Neural progenitor cell (in vitro differentiated cells): ENCODE results near the gene ANKS1B. TPM values are rescaled to one million over a fixed set of nuclear protein-coding genes. Genes with fewer than 3 reads are reported as not detected.

Experiments
- DNase-seq: peaks from one replicate; pipeline ENCODE4 v3.0.0-alpha.2; 2016; ENCODE audit warnings: low spot score
- H2AFZ ChIP-seq: fragments of 200-600 bp; sonication (generic); replicated peaks from 2 replicates; pipeline ENCODE4 v1.6.1; 2016; ENCODE audit warnings: antibody characterized with exemption
- H3F3A ChIP-seq: fragments of 200-600 bp; sonication (generic); 2 replicates; pipeline ENCODE4 v1.6.1; 2016; ENCODE audit warnings: antibody characterized with exemption, low read depth
- H3K27ac ChIP-seq: fragments of 200-600 bp; sonication (generic); 2 replicates; pipeline ENCODE4 v1.5.1; 2016; ENCODE audit warnings: mild to moderate bottlenecking
- H3K27me3 ChIP-seq: fragments of 200-600 bp; sonication (generic); 2 replicates; pipeline ENCODE4 v1.6.1; 2016; ENCODE audit warnings: mild to moderate bottlenecking, moderate library complexity
- H3K36me3 ChIP-seq: fragments of 200-600 bp; sonication (generic); 2 replicates; pipeline ENCODE4 v1.5.1; 2016
- H3K4me1 ChIP-seq: fragments of 200-600 bp; sonication (generic); 2 replicates; pipeline ENCODE4 v1.6.1; 2016; ENCODE audit warnings: mixed run types
- H3K4me2 ChIP-seq: fragments of 200-600 bp; sonication (generic); 2 replicates; pipeline ENCODE4 v1.6.1; 2016
- H3K4me3 ChIP-seq: fragments of 200-600 bp; sonication (generic); 2 replicates; pipeline ENCODE4 v1.5.1; 2016
- H3K79me2 ChIP-seq: fragments of 200-600 bp; sonication (generic); 2 replicates; pipeline ENCODE4 v1.6.1; 2016; ENCODE audit warnings: low read depth
- H3K9ac ChIP-seq: fragments of 200-600 bp; sonication (generic); 2 replicates; pipeline ENCODE4 v1.6.1; 2016
- H3K9me3 ChIP-seq: fragments of 200-600 bp; sonication (generic); 2 replicates; pipeline ENCODE4 v1.5.1; 2016; ENCODE audit warnings: low read depth
- H4K20me1 ChIP-seq: fragments of 200-600 bp; sonication (generic); 2 replicates; pipeline ENCODE4 v1.6.1; 2016; ENCODE audit warnings: low read depth
- H3K27ac Mint-ChIP-seq: 3 replicates; pipeline ENCODE4 v1.8.0; 2021; ENCODE audit warnings: mixed read lengths
- H3K27me3 Mint-ChIP-seq: 2 replicates; pipeline ENCODE4 v1.8.0; 2022; ENCODE audit warnings: low read depth, mild to moderate bottlenecking, inconsistent platforms, moderate library complexity, mixed read lengths; ENCODE audit not compliant: insufficient read depth
- H3K36me3 Mint-ChIP-seq: 3 replicates; pipeline ENCODE4 v1.8.0; 2021; ENCODE audit warnings: mixed read lengths
- H3K4me1 Mint-ChIP-seq: 3 replicates; pipeline ENCODE4 v1.8.0; 2021; ENCODE audit warnings: mixed read lengths
- H3K4me3 Mint-ChIP-seq: 3 replicates; pipeline ENCODE4 v1.8.0; 2021; ENCODE audit warnings: mild to moderate bottlenecking, moderate library complexity, mixed read lengths
- H3K9me3 Mint-ChIP-seq: 3 replicates; pipeline ENCODE4 v1.8.0; 2020; ENCODE audit warnings: mixed read lengths
- CTCF ChIP-seq: fragments of 200-600 bp; sonication (generic); IDR thresholded peaks from 2 replicates; pipeline ENCODE4 v1.5.1; 2017; ENCODE audit warnings: antibody characterized with exemption, mild to moderate bottlenecking
- EZH2 ChIP-seq: fragments of 200-600 bp; sonication (generic); IDR thresholded peaks from 2 replicates; pipeline ENCODE4 v1.6.1; 2017; ENCODE audit warnings: antibody characterized with exemption, mild to moderate bottlenecking, moderate library complexity
- EZH2phosphoT487 ChIP-seq: fragments of 200-600 bp; sonication (generic); IDR thresholded peaks from 2 replicates; pipeline ENCODE4 v1.6.1; 2017; ENCODE audit warnings: antibody characterized with exemption
- total RNA-seq: library from RNA; depleted of rRNA; stranded (reverse); fragments of >200 nt; gene quantifications from 2 replicates; pipeline ENCODE4 v1.2.3, GENCODE V29; 2015; ENCODE audit warnings: low replicate concordance

Gene ANKS1B
- total RNA-seq, 1 donor from 2014 or later, result 7.9 TPM

- peak overlapping the region; percentile 87 for H2AFZ ChIP-seq
- H3K9me3 Mint-ChIP-seq, result no peaks in the 10 kb centered on the region
- H3K4me3 Mint-ChIP-seq, result peak overlapping the region; percentile 56
- no peaks in the 10 kb centered on the region for H3K36me3 ChIP-seq
- peaks cover 33% of the 10 kb centered on the region for H3K27me3 ChIP-seq
- H3K79me2 ChIP-seq, result no peaks in the 10 kb centered on the region
- peak overlapping the region; percentile 72 for H3K4me2 ChIP-seq
- TF ChIP-seq EZH2 (peak; percentile 34), EZH2phosphoT487 (no peak), CTCF (no peak)
- no peak overlapping the region for H3K27ac ChIP-seq
- peak overlapping the region; percentile 42 for H3K4me3 ChIP-seq
- no peaks in the 10 kb centered on the region for H3K9me3 ChIP-seq
- H3F3A ChIP-seq, result peaks cover 15% of the 10 kb centered on the region
- peaks cover 12% of the 10 kb centered on the region for H3K27me3 Mint-ChIP-seq
- H3K4me1 Mint-ChIP-seq, result peaks cover 29% of the 10 kb centered on the region
- H4K20me1 ChIP-seq, result no peaks in the 10 kb centered on the region
- no peak overlapping the region for H3K9ac ChIP-seq
- H3K4me1 ChIP-seq, result peaks cover 12% of the 10 kb centered on the region
- peak; percentile 26 for DNase-seq
- no peaks in the 10 kb centered on the region for H3K36me3 Mint-ChIP-seq
- no peak overlapping the region for H3K27ac Mint-ChIP-seq
These were observed 1239.0 kb downstream of the ANKS1B start for GRCh38 chr12:98745578-98746391.

GRCh38 chr12:98744680-98745079, 1240.1 kb downstream of the ANKS1B start:
- no peak overlapping the region for H3K27ac Mint-ChIP-seq
- Histone ChIP-seq H3K79me2 (no peaks in the 10 kb centered on the region), H3K9ac (no peak overlapping the region), H3K4me1 (peaks cover 12% of the 10 kb centered on the region), H2AFZ (no peak overlapping the region), H3K27me3 (peaks cover 33% of the 10 kb centered on the region), H3K27ac (no peak overlapping the region), H3K9me3 (no peaks in the 10 kb centered on the region), H3K4me2 (no peak overlapping the region), H3F3A (peaks cover 15% of the 10 kb centered on the region), H3K4me3 (no peak overlapping the region), H3K36me3 (no peaks in the 10 kb centered on the region), H4K20me1 (no peaks in the 10 kb centered on the region)
- H3K27me3 Mint-ChIP-seq, result peaks cover 8% of the 10 kb centered on the region
- DNase-seq, result no peak
- no peak for TF ChIP-seq EZH2
- TF ChIP-seq CTCF, result no peak
- no peak for TF ChIP-seq EZH2phosphoT487
- H3K4me3 Mint-ChIP-seq, result no peak overlapping the region
- H3K36me3 Mint-ChIP-seq, result no peaks in the 10 kb centered on the region
- H3K9me3 Mint-ChIP-seq, result no peaks in the 10 kb centered on the region
- peaks cover 21% of the 10 kb centered on the region for H3K4me1 Mint-ChIP-seq

- H3K79me2 ChIP-seq, result no peaks in the 10 kb centered on the region
- H3K36me3 Mint-ChIP-seq, result no peaks in the 10 kb centered on the region
These were observed 1241.3 kb downstream of the ANKS1B start for GRCh38 chr12:98743362-98743953.

More at GRCh38 chr12:98743362-98743953, 1241.3 kb downstream of the ANKS1B start:
- Histone ChIP-seq H3K4me3 (no peak overlapping the region), H3K27ac (no peak overlapping the region), H3K36me3 (no peaks in the 10 kb centered on the region), H3K9me3 (no peaks in the 10 kb centered on the region), H3K4me1 (peaks cover 12% of the 10 kb centered on the region), H3K9ac (no peak overlapping the region), H3K4me2 (no peak overlapping the region), H3F3A (peaks cover 15% of the 10 kb centered on the region), H3K27me3 (peaks cover 33% of the 10 kb centered on the region), H2AFZ (peak overlapping the region; percentile 31), H4K20me1 (no peaks in the 10 kb centered on the region)
- Mint-ChIP-seq H3K4me1 (peaks cover 15% of the 10 kb centered on the region), H3K27ac (no peak overlapping the region), H3K27me3 (peaks cover 8% of the 10 kb centered on the region), H3K4me3 (no peak overlapping the region), H3K9me3 (no peaks in the 10 kb centered on the region)
- DNase-seq, result peak; percentile 60
- TF ChIP-seq EZH2, result no peak
- peak; percentile 86 for TF ChIP-seq CTCF
